Measurements from ENCODE around the gene ARHGAP35. TPM values are rescaled to one million over a fixed set of nuclear protein-coding genes. Genes with fewer than 3 reads are reported as not detected.

The ARHGAP35 gene
- total RNA-seq, 1 experiment from 2014 or later = 81.7 TPM

DNA sequence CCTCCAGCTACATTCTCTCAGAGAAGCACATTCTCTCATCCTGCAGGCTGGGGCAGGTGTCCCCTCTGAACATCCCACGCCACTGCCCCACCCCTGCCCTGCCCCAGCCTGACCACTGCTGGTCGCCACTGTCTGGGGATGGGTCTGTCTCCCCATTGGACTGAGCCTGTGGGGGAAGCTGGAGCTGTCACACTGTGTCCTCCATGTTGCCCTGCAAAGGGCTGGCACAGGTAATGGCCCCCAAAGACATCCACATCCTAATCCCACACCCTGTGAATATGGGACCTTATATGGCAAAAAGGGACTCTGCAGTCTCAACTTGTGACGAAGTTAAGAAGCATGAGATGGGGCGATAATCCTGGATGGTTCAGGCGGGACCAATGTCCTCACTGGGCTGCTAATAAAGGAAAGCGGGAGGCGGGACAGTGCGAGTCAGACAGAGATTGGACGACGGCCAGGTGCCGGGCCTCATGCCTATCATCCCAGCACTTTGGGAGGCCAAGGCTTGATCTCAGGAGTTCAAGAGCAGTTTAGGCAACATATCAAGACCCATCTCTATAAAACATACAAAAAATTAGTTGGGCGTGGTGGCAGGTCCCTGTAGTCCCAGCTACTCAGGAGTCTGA lies 19.2 kb upstream of the ARHGAP35 start:
- TF ChIP-seq, protein P1, sequence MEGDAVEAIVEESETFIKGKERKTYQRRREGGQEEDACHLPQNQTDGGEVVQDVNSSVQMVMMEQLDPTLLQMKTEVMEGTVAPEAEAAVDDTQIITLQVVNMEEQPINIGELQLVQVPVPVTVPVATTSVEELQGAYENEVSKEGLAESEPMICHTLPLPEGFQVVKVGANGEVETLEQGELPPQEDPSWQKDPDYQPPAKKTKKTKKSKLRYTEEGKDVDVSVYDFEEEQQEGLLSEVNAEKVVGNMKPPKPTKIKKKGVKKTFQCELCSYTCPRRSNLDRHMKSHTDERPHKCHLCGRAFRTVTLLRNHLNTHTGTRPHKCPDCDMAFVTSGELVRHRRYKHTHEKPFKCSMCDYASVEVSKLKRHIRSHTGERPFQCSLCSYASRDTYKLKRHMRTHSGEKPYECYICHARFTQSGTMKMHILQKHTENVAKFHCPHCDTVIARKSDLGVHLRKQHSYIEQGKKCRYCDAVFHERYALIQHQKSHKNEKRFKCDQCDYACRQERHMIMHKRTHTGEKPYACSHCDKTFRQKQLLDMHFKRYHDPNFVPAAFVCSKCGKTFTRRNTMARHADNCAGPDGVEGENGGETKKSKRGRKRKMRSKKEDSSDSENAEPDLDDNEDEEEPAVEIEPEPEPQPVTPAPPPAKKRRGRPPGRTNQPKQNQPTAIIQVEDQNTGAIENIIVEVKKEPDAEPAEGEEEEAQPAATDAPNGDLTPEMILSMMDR (IDR thresholded peaks at IDR 0.05; ENCODE audit: insufficient read depth in 1 of 2, low read depth in 1 of 2, low read length in 1 of 2, severe bottlenecking in 1 of 2, unreplicated experiment in 1 of 2) = no peak
- CTCF ChIA-PET = interaction anchor here (0.6 to 1.7 kb wide), 4 partner anchors 75 to 171 kb away, joined by 3 to 9 read pairs (median 4); no protein-coding TSS in a partner anchor
- peaks cover 78% of the 10 kb centered on the region for H3K36me3 Mint-ChIP-seq (ENCODE audit: insufficient read depth, unreplicated experiment)
- no peak overlapping the region for H3K4me3 ChIP-seq (ENCODE audit: low read depth, low read length)
- peaks cover 1% of the 10 kb centered on the region; the same call in 1 of the 2 replicates for H3K36me3 ChIP-seq (ENCODE audit: control insufficient read depth, insufficient read depth, low read length)
- H3K9me3 ChIP-seq = no peaks in the 10 kb centered on the region
- H3K27ac Mint-ChIP-seq (ENCODE audit: unreplicated experiment) = peak overlapping the region; percentile 45
- intact Hi-C loops (cut with micrococcal nuclease; ENCODE audit: unreplicated experiment) = no loop called here
- H3K9me3 Mint-ChIP-seq (ENCODE audit: unreplicated experiment) = no peaks in the 10 kb centered on the region
- peaks cover 33% of the 10 kb centered on the region for H3K4me1 Mint-ChIP-seq (ENCODE audit: low read depth, unreplicated experiment)
- peaks cover 17% of the 10 kb centered on the region for H3K4me1 ChIP-seq
- no peak overlapping the region for H3K4me3 Mint-ChIP-seq (ENCODE audit: unreplicated experiment)
- no peaks in the 10 kb centered on the region for H3K27me3 ChIP-seq (replicated peaks; ENCODE audit: control insufficient read depth, insufficient read depth, low read length)
- no peak for DNase-seq
- BruUV-seq (replicated peaks) = no TSS peak
- POLR2A ChIA-PET = no interaction called here
- no peaks in the 10 kb centered on the region for H3K27me3 Mint-ChIP-seq (ENCODE audit: insufficient read depth, unreplicated experiment)

DNA sequence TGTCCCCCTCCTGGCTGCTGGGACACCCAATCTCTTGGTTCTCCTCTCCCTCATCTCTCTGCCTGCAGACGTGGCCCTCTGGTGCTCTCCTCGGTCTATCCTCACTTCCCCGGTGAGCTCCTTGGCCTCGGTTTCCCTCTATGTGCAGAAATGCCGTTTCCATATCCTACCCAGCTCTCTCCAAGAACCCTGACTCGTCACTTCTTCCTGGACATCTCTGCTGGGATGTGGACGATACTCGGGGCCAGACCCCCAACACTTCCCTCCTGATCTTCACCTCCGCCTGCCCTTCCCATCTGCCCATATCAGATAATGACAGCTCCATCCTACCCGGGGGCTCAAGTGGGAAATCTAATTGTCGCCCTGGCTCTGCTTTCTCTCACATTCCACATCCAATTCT lies 18.0 kb upstream of the ARHGAP35 start:
- peak overlapping the region; percentile 13 for H3K4me3 Mint-ChIP-seq (ENCODE audit: unreplicated experiment)
- Histone ChIP-seq H3K4me1 (peaks cover 17% of the 10 kb centered on the region), H3K4me3 (ENCODE audit: low read depth, low read length) (no peak overlapping the region), H3K27me3 (replicated peaks; ENCODE audit: control insufficient read depth, insufficient read depth, low read length) (no peaks in the 10 kb centered on the region), H3K9me3 (no peaks in the 10 kb centered on the region), H3K36me3 (ENCODE audit: control insufficient read depth, insufficient read depth, low read length) (peaks cover 1% of the 10 kb centered on the region; the same call in 1 of the 2 replicates)
- H3K27ac Mint-ChIP-seq (ENCODE audit: unreplicated experiment) = peak overlapping the region; percentile 12
- TF ChIP-seq, protein P1 (IDR thresholded peaks at IDR 0.05; ENCODE audit: insufficient read depth in 1 of 2, low read depth in 1 of 2, low read length in 1 of 2, severe bottlenecking in 1 of 2, unreplicated experiment in 1 of 2) = no peak
- ChIA-PET CTCF (no interaction called here), POLR2A (no interaction called here)
- peaks cover 40% of the 10 kb centered on the region for H3K4me1 Mint-ChIP-seq (ENCODE audit: low read depth, unreplicated experiment)
- no peak for DNase-seq
- intact Hi-C loops (cut with micrococcal nuclease; ENCODE audit: unreplicated experiment) = no loop called here
- no peaks in the 10 kb centered on the region for H3K27me3 Mint-ChIP-seq (ENCODE audit: insufficient read depth, unreplicated experiment)
- H3K36me3 Mint-ChIP-seq (ENCODE audit: insufficient read depth, unreplicated experiment) = peaks cover 77% of the 10 kb centered on the region
- no peaks in the 10 kb centered on the region for H3K9me3 Mint-ChIP-seq (ENCODE audit: unreplicated experiment)
- BruUV-seq (replicated peaks) = no TSS peak

DNA sequence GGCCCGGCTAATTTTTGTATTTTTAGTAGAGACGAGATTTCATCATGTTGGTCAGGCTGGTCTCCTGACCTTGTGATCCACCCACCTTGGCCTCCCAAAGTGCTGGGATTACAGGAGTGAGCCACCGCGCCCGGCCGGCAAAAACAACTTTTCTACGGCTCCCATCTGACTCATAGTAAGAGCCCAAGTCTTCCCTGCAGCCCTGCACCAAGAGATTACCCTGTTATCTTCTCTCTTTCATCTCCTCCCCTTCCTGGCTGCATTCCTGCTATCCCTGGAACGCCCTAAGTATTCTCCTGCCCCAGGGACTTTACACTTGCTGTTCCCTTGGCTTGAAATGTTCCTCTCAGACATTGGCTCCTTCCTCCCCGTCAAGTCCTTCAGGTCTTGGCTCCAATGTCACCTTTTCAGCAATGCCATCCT lies 16.7 kb upstream of the ARHGAP35 start:
- Mint-ChIP-seq H3K4me3 (ENCODE audit: unreplicated experiment) (peak overlapping the region; percentile 30), H3K4me1 (ENCODE audit: low read depth, unreplicated experiment) (peaks cover 40% of the 10 kb centered on the region), H3K36me3 (ENCODE audit: insufficient read depth, unreplicated experiment) (peaks cover 76% of the 10 kb centered on the region), H3K9me3 (ENCODE audit: unreplicated experiment) (no peaks in the 10 kb centered on the region), H3K27me3 (ENCODE audit: insufficient read depth, unreplicated experiment) (no peaks in the 10 kb centered on the region), H3K27ac (ENCODE audit: unreplicated experiment) (peak overlapping the region; percentile 12)
- POLR2A ChIA-PET = no interaction called here
- CTCF ChIA-PET = no interaction called here
- H3K27me3 ChIP-seq (replicated peaks; ENCODE audit: control insufficient read depth, insufficient read depth, low read length) = no peaks in the 10 kb centered on the region
- peaks cover 1% of the 10 kb centered on the region; the same call in 1 of the 2 replicates for H3K36me3 ChIP-seq (ENCODE audit: control insufficient read depth, insufficient read depth, low read length)
- DNase-seq = peak; percentile 59 to 79
- TF ChIP-seq, protein P1 (IDR thresholded peaks at IDR 0.05; ENCODE audit: insufficient read depth in 1 of 2, low read depth in 1 of 2, low read length in 1 of 2, severe bottlenecking in 1 of 2, unreplicated experiment in 1 of 2) = no peak
- no TSS peak for BruUV-seq (replicated peaks)
- peaks cover 17% of the 10 kb centered on the region for H3K4me1 ChIP-seq
- intact Hi-C loops (cut with micrococcal nuclease; ENCODE audit: unreplicated experiment) = no loop called here
- no peak overlapping the region for H3K4me3 ChIP-seq (ENCODE audit: low read depth, low read length)
- H3K9me3 ChIP-seq = no peaks in the 10 kb centered on the region
